Hippocampal formation (tissue), 2 donors: ENCODE measurements around the gene ARHGDIA.
"Not testable (repeated sequence)": the region's sequence is repeated elsewhere in the genome, so short reads cannot be mapped to it uniquely, and the experiment has no call there.

Experiments used
- DNase-seq, 2 donors: peaks; one replicate each; lab custom pipeline; 2025; lab: John Stamatoyannopoulos, UW

The ARHGDIA gene

DNA sequence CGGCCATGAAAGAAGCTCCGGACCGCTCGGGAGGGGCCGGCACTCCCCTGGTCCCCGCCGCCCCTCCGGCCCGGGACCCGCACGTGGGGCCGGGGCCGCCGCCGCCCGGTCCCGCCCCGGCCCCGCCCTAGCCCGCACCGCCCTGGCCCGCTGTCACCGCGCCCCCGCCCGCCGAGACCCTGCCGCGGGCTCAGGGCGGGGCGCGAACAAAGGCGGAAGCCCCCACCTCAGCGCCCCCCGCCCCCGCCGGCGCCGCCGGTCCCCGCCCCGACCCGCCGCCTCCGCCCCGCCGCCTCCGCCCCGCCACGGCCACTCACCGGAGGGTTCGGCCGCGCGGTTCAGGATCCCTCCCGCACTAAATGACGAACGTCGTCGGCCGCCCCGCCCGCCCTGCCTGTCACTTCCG lies at the start of gene ARHGDIA:
Gene ARHGDIA, minus strand, starts transcription at position 357 of the 406 bp plus-strand sequence. CDS start 1,407 bp downstream, outside the sequence.
- no peak for DNase-seq

DNA sequence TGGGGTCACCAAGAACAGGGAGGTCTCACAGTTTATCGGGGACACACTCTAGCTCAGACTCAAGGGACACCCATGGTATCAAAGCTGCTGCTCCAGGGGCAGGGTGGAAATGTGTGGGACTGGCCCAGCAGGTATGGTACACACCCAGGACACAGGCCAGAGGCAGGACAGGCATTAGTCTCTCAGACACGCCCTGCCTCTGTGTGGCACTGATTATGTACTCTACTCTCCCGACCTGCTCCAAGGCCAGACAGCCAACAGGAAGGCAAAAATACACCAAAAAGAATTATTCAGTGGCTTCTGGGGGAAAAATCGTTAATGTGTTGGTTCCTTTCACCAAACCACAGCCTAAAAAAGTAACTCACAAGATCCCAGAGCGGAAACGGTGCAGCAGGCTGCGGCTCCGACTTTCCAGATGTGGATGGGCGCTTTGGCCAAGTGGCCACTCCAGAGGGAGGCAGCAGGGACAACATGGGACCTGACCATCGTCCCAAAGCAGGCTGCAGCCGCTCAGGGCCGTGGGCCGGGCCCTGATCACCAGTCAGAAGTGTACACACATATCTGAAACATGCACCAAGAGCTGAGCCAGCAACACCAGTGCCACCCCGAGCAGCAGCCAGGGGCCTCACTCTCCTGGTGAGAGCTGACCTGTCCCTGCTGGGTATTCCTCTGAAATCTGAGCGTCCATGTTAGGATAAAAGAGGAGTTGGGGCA lies 47.9 kb upstream of the ARHGDIA start:
- no peak for DNase-seq

DNA sequence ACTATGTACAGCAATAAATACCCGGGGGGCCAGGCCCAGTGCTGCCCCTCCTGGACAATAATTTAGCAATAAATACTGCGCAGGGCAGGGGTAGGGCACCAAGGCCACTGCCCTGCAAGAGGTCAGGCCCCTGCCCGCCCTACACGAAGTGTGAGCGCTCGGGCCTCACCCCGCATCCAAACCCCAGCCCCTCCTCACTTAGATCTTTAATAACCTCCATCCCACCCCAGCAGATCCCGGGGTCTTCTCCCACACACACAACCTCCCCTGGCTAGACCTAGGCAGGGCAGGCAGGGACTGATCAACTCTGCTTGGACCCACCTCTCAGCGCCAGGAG lies 47.2 kb upstream of the ARHGDIA start:
- not testable (repeated sequence) for DNase-seq

DNA sequence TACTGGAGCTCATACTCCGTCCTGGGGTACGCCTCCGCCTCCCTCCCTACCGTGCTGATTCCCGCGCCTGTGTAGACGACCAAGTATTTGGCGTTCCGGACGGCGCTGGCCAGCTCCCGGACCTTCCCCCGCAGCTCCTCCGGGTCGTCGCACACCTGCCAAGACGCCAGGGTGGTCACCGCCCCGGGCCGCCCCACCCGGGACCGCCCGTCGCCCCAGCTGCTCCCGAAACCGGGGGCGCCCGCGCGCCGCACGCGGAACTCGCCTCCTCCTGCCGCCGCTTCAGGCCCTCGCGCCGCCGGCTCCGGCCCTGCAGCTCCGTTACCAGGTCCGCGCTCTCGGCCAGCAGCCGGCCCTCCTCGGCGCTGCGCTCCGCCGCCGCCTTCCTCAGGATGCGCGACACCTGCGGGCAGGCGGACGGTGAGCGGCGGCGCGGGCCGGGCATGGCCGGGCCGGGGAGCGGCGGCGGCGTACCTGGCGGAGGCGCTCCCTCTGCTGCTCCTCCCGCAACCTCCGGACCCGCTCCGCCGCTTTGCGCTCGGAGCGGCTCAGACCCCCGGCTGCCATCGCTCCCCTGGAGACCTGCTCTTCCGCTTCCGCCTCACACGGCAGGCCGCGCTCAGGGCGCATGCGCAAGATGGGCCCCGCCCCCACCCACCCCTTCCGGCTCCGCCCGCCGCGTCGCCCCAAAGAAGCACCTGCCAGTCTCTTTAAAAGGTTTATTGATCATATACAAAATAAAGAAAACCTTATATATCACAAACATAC lies 46.6 kb upstream of the ARHGDIA start, which contains the start of gene SIRT7:
Gene SIRT7, minus strand, starts transcription at position 612 of the 768 bp plus-strand sequence. Its CDS starts 45 bp downstream, at position 567.
- peak; percentile 62 to 80 for DNase-seq

DNA sequence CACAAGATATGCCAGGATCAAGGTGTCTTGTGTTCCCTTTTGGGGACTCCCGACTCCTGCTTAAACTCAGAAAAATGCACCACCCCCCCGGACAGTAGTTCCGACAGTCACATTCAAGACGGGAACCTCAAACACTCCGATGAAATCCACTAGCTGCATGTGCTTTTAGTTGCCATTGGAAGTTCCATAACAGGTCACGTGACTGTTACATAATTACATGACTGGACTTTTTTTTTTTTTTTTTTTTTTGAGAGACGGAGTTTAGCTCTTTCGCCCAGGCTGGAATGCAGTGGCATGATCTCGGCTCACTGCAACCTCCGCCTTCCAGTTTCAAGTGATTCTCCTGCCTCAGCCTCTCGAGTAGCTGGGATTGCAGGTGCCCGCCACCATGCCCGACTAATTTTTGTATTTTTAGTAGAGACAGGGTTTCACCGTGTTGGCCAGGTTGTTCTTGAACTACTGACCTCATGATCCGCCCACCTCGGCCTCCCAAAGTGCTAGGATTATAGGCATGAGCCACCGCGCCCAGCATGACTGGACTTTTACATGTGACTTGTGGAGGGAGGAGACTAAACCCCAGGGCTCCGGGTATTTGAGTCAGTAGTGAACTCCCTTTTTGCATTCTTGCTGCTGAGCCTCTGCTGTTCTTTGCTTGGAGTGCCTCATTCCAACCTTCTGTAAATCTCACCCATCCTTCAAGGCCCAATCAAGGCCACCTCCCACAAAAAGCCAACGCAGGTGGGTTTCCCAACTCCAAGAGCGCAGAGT lies 45.3 kb upstream of the ARHGDIA start:
- no peak for DNase-seq

DNA sequence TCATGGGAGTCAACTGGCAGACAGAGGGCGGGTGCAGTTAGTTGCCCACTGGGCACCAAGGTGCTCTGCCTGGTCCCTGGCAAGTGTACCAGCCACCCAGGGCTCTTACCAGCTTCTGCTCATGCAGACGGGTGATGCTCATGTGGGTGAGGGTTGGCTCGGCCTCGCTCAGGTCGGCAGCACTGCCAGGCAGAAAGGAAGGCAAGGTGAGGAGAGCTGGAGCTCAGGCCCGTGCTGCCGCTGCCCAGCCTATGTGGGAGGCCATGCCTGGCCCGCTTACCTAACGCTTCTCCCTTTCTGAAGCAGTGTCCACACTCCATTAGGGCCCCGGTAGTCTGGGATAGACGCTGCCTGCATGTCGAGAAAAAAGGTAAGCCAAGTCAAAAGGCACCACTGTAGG lies 44.2 kb upstream of the ARHGDIA start:
- DNase-seq, result no peak

DNA sequence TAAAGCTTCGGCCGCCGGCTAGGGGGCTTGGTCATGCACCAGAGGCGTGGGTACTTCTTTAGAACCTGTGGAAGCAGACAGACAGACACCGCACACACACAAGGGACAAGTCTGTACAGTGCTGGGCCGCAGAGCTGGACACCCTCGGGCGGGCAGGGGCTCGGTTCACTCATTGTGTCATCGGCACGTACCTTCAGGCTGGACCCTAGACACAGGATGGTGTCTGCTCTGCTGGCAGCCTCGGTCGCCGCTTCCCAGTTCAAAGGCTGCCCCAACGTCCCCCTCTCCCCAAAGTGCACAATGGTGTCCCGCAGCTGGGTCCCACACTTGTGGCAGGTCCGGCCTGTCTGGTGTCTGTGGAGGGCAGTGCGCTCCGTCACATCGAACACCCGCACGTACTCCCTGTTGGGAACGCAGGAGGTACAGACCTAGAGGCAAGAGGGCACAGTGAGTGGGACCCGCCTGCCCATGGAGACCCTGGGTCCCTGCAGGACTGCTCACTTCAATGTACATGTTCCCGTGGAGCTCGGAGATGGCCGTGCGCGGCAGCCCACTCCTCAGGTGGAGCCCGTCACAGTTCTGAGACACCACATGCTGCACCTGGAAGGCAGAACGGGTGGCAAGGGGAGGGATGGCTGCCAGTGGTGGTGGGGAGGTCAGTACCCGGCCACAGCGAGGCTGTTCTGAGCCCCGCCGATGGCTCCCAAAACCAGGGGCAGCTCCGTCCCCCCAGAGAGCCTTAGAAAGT lies 43.1 kb upstream of the ARHGDIA start:
- no peak for DNase-seq

DNA sequence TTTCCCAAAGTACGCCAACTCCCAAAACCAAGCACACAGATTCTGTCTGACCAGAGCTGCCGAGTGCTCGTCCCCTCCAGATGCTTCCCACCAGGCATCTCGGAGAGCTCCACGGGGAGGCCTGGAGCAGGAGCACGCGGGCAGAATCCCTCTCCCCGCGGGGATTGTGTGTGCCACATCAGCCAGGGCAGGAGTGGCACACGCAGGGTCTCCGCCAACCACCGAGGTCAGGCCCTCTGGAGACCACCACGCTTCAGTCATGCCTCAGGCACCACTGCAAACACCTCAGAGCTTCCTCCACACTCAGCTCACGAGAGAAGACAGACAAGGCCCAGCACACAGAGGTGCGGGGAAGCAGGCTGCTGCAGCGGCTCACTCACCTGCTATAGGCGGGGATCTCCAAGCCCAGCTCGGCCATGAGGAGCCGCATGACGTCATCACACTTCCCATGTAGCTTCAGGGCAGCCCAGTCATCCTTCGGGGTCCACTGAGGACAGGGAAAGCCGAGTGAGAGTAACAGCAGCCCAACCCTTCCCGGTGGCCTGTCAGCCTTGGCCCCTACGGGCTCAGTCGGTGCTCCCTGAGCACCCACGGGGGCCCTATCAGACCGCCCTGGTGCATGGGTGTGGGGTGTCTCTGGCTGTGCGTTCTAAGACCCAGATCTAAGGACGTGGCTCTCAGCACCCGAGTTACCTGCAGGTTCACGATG lies 42.4 kb upstream of the ARHGDIA start:
- DNase-seq, result no peak

DNA sequence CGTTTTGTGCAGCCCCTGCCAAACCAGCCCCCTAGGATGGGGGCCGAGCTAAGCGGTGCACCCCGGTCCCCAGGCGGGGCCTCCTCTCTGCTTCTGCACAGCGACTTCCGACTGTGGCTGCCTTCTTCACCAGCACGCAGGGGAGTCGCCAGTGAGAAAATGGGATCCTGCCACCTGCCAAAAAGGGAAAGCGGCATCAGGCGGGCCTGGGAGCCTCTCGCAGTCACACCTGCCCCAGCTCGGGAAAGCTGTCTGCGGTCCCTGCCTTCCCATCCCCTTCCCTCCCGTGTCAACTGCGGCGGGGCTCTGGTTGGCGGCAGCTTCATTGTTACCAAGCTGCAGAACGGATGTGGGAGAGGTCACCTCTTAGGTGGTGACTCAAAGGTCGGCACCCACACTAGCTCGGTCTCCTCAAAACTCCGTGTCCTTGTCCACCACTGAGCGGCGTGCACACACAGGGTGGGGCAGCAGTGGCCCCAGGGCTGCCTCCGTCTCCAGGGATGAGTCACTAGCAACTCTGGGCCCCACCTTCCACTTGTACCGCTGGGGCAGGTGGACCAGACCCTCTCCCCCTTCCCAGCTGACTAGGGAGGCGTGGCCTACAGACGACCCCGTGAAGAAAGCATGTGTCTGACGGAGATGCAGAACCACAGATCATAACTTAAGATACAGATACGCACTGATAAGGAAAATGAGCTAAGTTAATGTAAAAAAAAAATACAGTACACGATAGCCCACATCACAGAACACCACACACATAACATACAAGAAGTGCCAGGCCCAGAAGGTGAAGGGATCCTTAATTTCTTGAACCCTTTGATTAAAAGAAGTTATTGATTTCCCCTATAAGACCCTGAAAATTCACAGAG lies 41.5 kb upstream of the ARHGDIA start:
- no peak for DNase-seq

DNA sequence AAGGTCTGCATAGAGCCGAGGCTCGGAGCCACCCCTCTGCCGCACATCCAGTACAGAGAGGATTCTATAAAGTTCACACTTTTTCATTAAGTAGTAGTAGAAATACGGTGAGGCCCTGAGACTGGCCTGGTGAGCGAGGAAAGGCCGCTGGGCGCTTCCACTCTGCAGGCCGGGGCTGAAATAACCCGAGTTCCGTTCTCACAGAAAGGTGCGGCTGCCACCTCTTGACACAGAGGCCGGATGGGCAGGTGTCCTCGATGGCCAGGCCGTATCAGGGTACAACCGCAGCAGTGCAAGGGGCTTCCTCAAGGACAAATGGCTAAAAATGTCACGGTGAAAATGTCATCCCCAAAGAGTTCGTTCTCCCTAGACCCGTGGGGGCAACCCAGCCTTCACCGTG lies 40.8 kb upstream of the ARHGDIA start:
- no peak for DNase-seq

DNA sequence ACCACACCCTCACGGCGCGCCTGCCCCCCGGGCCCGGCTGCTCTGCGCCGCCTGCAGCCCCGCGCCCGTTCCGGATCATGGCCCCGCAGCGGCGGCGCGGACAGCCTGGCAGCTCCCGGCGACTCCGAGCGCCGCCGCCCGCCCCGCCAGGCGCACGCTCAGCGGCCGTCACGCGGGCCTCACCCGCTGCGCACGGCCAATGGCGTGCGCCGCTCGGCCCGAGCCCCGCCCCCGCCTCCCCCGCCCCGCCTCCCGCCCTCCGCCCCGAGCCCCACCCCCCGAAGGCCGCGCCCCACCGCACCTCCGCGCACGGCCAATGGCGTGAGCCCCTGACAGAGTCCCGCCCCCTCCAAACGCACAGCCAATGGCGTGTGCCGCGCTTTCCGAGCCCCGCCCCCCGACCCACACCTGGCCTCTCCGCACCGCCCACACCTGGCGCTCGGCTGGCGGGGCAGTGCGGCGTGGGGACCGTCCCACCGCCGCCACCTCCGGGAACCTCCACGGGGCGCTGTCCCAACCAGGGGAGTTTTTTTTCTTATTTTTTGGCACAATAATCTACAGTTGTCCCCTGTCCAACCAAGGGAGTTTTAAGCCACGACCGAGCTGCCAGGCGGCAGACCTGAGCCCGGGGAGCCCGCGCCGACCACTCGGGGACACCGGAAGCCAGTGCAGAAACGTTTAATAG lies 40.3 kb upstream of the ARHGDIA start, which contains the start of gene PCYT2:
Gene PCYT2, minus strand, starts transcription at position 123 of the 685 bp plus-strand sequence. Its CDS starts 44 bp downstream, at position 79.
- DNase-seq, result peak; percentile 82 to 86

DNA sequence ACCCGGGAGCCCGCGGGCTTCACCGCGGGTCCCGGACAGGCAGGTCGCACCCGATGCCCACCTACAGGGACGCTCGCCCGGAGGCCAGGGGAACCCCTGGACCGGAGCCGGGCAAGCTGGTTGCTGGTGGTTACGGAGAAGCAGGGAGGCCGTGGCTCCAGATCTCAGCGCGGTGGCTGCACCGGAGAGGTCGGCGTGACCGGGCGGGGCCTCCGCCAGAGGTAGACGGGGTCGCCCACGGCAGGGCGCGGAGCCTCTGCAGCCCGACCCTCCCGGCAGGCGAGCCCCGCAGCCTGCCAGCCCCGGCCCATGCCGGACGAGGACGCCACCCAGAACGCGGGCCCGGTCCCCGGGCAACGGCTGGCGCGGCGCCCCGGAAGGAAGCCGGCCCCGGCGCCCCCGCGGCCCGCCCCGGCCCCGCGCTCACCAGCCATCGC lies 39.7 kb upstream of the ARHGDIA start:
- no peak for DNase-seq

DNA sequence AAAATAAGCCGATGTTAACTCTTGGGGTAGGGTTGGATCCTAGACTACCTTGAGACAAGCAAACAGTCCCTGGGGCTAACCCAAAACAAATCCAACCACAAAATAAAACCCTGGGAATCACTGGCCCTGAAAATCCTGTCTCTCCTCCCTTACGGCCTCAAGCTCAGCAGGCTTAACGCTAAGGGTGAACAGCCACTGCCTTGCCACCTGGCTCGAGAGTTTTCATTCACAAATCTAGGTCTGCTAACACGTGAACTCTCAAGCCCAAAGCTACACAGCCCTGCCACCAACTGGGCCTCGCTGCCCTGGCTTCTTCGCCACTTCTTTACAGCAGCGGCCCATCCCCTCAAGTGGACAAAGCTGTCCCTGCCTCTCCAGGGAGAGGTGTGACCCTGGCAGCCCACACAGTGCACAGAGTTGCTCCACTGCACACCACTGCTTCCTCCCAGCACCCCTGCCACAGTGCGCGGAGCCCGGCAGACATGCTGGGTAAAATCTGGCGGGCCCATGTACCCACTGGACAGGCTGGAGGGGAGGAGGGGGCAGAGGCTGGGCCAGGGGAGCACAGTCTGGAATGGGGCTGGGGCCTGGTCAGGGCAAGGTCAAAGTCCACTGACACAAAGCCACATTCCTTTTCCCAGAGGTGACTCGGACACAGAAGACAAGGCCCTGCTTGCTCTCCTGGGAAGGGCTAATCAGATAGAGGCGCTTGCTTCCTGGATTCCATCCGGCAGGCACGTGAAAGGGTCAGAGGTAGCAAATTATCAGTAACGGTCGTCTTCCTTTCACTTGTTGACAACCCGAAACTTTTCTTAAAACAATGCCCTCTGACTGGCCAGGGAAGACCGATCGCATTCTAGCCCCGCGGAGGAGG lies 39.1 kb upstream of the ARHGDIA start:
- no peak for DNase-seq

DNA sequence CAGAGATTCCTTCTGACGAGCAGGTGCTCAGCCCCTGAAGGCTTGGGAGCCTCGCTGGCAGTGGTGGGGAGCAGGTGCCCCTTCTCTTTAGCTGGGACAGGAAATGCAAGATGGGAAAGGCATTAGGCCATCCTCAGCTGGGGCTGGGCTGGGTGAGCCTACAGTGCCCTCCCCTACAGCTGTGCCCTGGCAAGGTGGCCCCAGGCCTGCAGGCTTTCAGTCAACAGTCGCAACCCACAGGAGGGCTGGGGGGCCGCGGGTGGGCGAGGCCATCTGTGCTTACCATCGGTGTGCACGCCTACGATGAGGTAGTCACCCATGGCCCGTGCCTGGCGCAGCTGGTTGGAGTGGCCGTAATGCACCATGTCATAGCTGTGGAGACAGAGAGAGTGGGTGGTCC lies 38.1 kb upstream of the ARHGDIA start:
- DNase-seq, result no peak

DNA sequence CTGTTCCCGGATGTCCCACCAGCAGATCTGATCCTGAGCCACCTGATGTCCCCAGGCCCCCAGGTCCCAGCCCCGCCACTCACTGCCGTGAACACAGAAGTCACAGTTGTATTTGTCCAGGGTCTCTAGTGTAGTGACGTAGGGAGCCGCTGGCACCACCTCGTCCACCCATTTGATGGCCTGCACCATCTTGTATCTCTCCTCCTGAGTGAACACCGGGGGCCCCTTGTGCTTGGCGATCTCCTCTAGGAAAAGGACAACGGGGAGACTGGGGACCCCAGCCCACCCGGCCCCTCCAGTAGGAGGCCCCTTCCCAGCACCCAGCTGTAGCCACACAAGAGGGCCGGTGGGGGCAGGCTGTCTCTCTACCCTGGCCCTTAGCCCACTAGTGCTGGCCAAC lies 37.7 kb upstream of the ARHGDIA start:
- DNase-seq, result no peak

DNA sequence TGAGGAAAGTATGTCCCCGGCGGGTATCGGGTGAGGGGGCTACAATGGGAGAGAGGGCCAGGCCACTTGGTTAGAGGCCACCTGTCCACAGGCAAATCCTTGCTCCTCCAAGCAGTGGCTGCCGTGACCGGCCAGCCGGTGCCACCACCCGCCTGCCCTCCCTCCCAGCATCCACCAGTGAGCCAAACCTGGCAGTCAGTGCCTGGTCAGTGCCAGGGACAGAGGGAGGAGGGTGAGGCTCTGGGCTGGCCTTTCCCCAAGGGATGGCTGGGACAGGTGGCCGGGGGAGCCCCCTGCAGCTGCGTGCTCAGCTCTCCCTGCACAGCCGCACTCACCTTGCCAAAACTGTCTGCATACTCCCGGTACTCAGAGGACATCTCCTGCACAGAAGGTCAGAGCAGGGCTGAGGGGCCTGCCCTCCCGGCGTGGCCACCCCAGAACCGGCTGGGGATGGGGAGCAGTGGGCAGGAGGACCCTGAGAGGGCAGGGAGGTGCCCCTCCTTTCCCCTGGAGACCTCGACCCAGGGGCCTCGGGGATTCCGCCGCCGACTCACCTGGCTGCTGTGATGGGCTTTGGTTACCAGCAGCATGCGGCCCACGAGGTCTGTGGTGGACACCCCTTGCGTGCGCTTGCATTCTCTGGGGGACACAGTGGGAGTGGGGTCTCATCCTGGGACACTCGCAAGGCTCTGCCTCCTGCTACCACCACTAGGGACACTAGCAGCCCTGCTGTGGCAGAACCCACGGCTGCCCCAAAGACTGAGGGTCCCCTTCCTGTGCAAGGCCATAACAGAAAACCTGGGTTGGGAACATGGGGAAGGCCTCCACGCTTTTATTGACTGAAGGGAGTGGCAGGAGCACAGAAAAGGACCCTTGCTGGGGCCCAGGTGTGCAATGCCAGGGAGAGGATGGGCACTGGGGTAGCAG lies 36.3 kb upstream of the ARHGDIA start:
- DNase-seq, result no peak

DNA sequence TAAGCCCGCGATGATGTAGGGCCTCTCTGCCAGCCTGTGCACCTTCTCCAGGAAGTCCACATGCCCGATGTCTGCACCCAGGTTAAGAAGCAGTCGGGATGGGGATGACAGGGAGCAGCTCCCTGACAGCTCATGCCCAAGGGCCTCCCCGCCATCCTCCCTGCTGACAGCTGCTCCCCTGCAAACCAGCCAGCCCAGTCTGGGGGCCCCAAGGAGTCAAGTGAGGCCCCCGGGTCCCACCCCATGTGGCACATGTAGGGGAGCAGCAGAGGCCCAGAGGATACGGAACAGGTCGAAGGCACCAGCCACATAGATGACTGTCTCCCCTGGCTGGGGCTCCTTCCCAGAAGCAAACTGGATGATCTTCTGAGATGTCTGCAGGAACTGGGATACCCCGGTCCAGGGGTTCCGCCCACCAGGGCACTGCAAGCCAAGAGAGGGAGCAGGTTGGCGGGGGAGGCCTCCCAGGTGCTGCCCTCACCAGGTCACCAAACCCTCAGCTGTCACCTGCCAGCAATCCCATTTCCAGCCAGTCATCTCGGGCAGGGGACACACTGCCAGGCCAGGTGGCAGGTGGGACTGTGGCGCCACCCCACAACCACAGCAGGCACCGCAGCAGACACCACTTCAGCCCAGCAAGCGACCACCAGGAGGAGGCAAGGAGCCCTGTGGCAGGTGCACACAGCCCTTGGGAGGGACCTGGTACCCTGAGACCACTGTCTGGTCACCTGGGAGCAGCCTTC lies 35.5 kb upstream of the ARHGDIA start:
- no peak for DNase-seq
